Activated gamma-delta T cell treated with Interleukin-2 at 50 U/mL for 16 hours (primary cell): Measurements from ENCODE around the gene DEAF1.
"Not testable (repeated sequence)": the region's sequence is repeated elsewhere in the genome, so short reads cannot be mapped to it uniquely, and the experiment has no call there.

Experiments used
- DNase-seq: peaks from one replicate; pipeline ENCODE4 v3.0.0-alpha.2; 2020

Gene DEAF1

DNA sequence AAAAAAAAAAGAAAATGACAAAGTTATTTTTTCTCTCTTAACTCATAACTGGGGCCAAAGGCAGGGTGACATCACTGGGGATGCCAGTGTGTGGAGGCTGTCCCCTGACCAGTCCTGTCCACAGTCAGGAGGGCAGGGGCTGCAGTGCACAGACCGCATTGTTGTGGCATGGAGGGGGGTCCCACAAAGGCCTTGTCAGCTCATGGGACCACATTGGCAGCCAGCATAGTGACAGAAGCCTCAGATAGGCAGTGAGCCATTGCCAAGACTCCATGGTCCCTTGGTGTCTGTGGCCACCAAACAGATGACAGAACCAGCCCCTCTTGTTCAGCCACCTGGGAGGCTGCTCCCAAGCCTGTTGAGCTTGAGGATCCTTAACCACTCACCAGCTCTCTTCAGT lies 4.7 kb upstream of the DEAF1 start:
- DNase-seq = no peak

DNA sequence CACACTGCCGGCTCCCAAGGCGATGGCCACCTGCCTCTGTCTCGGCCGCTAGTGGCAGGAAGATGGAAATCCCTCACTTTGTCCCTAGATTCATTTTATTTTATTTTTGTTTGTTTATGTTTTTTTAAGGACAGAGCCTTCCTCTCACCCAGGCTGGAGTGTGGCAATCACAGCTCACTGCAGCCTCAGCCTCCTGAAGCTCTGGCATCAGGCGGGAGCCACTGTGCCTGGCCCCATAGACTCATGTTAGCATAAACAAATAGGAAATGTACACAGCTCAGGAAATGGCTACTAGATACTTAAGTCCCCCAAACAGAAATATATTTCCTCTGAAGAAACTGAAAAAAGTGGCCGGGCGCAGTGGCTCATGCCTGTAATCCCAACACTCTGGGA lies 4.1 kb upstream of the DEAF1 start:
- DNase-seq = no peak

DNA sequence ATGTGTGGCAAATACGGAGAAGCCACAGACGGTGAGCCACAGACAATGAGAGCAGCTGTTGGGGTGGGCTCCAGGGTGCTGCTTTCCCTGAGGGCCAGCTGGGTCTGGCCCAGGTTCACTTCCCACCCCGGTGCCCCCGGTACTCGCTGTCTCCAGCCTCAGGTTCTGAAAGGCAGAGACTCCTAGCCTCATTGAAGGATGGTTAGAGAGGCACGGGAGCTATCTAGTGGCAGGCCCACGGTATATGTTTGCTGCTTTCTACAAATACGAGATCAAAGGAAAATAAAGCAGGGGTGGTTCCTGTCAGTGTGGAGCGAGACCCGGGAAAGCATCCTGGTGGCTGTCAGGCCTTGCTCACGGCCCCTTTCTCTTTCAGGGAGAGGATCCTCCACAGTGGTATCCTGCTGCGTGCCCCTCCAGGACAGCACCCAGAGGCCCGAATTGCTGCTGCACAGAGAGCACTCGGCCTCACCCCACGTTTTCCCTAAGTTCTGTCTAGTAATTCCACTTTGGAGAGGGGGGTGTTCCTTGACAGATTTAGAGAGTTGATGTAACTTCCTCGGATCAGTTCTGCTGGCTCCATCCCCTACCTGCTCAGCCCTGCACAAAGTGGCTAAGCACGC lies 3.6 kb upstream of the DEAF1 start:
- DNase-seq = no peak

DNA sequence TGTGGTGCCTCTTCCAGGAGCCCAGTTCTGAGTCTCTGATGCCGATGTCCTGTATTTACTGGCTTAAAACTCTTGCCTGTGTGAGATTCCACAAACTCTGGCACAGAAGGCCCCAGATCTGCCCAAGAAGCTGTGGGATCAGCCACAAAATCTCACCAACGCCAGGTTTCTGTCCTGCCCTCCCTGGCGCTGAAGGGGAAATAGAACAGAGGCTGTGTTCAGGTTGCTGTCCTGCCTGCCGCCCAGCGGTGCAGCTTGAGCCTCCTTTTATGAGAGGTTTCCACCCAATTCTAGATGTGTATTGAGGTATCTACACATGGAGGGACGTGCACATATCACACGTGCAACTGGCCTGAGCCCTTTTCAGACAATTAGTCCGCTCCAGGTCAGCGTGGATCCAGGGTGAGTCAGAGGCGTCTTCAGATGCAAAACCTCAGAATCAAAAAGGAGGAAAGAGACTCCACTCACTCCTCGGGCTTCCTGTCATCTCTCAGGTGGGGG lies 2.8 kb upstream of the DEAF1 start:
- no peak for DNase-seq

DNA sequence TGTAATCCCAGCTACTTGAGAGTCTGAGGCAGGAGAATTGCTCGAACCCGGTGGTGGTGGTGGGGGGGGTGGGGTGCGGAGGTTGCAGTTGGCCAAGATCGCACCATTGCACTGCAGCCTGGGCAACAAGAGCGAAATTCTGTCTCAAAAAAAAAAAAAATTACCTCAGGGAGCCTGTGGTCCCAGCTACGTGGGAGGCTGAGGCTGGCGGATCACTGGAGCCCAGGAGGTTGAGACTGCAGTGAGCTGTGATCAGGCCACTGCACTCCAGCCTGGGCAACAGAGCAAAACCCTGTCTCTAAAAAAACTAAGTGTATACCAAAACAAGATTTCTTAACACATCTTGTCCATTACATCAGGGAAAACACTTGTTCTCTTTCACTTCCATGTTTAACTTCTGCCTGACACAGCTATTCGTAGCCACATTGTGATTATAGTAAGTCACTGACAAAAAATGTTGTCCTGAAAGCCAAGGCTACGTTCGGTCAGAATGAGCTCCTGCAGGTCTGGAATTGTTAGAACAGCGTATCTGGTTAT lies 2.0 kb upstream of the DEAF1 start:
- no peak for DNase-seq

DNA sequence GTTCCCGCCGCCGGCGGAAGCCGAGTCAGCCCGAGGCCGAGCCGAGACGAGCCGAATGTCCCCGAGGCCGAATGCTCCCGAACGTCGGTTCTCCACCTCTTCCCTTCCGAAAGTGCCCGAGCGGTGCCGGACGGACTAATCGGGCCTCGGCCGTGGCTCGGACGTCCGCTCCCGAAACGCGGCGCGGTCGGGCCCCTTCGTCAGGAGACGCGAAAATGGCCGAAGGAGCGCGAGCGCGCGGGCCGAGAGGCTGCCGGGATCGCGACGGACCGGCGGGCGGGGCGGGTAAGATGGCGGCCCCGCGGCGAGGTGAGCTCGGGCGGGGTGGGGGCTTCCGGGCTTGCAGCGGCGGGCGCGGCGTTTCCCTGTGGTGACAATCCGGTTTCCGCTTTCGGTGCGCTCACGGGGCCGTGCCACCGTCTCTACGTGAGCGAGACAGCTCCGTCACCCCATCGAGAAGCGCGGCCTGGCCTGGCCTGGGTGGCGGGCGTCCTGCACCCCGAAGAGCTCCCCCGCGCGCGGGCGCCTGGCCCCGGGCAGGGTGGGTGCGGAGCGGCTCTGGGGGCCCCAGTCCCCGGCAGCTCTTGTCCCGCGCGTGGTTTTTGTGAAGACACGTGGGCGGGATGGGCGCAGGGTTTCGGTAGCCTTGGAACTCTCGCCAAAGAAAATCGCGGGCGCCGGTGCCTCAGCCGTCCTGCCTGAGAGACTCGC lies 671 bp upstream of the DEAF1 start, which contains the start of gene TMEM80:
TSS of gene TMEM80 (plus strand) at position 279 of the 711 bp plus-strand sequence. CDS start at position 291, 12 bp downstream.
- peak; percentile 96 for DNase-seq

DNA sequence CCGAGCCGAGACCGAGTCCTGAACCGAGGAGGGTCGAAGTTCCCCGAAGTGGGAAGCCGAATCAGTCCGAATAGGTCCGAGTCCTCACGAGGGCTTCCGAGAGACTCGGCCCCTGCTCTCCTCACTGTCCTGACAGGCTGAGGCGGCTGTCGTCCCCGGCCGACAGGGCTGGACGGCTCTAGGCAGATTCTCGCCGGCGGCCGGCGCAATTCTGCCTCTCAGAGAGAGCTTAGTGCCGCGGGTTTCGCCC lies 191 bp upstream of the DEAF1 start:
- no peak for DNase-seq

DNA sequence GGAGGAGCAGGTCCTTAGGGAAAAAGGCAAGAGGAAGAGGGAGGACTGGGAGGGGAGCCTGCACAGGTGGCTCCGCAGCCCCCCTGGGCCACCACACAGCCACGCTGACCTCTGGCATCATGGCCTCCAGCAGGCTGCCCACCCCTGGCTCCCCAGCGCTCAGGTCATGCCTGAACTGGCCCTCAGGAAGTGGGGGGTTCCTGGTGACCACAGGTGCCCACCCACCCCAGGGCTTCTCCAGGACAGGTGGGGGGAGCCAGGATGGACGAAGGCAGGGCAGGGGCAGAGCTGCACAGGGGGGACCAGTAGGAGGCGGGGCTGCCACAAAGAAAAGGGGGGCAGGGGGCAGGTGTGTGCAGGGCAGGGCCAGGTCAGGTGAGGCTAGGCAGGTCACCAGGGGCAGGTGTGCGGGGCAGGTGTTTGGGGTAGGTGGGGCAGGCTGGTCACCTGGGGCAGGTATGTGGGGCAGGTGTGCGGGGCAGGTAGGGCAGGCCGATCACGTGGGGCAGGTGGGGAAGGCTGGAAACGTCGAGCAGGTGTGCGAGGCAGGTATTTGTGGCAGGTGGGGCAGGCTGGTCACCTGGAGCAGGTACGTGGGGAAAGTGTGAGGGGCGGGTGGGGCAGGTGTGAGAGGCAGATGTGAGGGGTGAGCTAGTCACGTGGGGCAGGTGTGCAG lies 997 bp downstream of the DEAF1 start:
- no peak for DNase-seq

DNA sequence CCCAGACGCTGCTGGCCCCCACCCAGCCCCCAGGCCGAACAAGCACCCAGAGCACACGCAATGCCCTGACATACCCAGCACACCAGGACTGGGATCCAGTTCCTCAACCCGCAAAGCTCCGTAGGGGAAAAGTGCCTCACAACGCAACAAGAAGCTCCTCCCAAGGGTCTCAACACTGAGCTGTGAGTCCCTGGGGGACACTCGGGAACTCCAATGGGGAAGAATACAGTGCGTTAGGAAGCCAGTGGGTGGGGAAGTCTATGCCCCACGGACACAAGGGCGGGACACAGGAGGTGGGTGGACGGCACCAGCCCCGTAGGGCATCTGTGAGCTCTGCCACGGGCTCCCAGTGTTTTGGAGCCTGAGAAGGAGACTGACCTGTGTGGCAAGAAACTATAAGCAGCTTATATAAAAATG lies 1.6 kb downstream of the DEAF1 start:
- DNase-seq = no peak

DNA sequence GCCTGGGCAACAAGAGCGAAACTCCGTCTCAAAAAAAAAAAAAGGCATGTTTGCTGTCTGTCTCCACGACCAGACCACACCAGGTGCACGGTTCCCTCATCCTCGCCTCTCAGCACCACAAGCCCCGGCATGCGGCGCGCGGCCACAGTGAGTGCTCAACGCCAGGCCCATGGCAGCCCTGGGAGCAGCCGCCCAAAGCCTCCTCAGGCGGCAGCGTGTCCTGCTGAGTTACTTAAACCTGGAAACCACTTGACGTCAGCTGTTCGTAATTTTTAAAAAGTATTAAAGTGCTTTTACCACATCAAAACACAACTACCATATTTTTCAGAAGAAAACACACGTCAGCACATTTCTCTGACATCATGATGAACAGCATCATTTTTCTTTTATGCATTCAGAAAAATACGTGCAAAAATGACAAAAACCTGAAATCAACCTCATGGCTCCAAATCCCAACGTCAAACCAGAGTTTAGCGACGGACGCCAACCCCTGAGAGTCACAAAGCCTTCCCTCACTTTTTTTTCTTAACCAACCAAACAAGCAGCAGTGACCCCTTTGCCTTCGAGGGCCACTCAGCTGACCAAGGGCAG lies 2.1 kb downstream of the DEAF1 start:
- no peak for DNase-seq

DNA sequence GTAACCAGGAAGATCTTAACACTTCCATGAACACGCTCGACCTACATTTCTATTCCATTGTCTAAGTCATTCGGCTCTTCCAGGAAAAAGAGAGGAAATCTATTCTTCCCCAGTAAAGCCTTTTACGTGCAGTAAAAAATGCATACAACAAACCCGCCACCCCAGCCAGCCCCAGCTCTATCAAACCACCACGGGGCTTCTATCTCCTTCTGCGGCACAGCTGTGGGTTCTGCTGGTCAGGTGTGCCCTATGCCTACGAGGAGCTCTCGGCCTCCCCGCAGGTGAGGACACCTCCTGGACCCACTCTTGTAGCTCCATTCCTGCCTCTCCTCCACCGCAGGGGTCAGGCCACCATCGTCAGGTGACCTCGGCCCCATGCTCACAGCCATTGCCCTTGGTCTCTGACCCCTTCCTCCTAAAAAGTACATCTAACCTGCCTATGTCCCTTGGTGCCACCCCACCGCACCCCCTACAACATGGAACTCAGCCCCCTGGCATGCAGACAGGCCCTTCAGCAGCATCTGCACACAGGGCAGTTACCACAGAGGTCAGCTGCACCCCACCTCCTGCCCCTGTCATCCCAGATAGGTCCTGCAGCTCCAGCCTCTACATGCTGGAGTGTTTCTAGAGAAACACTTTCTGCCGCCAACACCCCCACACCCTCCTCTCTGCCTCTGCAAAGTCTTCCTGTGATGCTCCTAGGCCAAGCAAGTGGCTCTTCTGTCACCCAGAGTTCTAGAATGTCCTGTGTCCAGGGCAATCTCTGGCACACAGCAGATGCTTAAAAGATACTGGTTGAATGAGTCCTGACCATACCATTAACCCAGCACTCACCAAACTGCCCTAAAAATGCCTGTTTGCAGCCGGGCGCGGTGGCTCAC lies 3.1 kb downstream of the DEAF1 start:
- no peak for DNase-seq

DNA sequence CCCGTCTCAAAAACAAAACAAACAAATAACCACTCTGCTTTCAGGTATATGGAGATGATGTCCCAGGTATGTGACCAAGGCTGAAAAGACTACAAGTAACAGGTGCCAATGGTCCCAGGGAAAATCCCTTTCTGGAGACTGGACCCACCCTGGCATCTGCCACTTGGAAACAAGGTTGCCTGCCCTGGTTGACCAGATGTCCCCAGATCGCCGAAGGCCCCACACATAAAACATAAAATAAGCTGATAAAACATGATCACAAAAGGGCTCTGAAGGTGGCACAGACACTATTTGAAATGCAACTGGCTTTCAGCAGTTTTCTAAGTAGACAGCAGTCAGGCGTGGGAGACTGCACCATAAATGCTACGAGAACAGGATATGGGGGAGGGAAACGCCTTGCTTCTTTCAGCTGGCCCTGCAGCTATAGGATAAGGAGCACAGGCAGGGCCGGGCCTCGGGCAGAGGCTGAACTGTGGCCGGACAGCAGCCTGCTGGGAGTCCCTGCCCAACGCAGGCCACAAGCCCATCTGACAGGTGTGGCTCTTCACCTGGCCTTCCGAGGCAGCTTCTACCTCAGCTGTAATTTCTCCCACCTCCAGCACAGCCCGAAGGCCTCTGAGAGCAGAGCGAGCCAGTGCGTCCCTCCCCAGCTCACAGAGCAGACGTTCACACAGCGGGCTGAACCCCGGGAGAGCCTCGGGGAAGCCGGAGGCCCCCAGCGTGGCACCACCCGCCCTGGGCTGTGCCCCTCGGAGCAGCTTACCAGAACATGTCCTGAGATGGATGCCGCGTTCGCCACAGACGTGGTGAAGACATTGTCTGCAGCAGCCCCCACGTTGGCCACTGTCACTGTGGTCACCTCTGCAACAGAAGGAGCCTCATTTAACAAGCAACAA lies 4.0 kb downstream of the DEAF1 start:
- DNase-seq = no peak

DNA sequence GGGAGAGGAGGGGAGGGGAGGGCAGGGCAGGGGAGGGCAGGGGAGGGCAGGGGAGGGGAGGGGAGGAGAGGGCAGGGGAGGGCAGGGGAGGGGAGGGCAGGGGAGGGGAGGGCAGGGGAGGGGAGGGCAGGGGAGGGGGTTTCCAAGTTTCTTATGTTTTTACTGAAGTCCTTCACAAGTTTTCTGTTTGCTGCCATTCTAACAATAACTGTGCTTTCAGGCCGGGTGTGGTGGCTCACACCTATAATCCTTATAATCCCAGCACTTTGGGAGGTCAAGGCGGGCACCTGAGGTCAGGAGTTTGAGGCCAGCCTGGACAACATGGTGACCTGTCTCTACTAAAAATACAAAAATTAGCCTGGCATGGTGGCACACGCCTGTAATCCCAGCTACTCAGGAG lies 4.8 kb downstream of the DEAF1 start:
- DNase-seq = not testable (repeated sequence)

DNA sequence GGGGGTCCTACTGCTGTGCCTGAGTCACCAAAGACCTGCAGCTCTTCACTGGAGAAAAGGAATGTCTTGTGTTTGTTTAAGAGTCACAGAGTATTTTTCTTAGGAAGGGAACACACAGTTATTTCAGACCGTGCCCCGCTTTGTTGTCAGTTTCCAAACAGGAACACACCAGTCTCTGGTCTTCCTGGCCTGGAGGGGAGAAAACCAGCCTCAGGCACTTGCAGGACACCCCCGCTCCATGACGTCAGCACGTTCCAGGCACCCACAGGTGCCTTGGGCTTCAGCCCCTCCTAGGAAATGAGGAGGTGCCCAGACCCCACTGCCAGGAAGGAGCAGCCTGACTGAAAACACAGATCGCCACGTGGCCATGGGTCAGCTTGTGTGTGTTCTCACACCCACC lies 5.4 kb downstream of the DEAF1 start:
- DNase-seq = no peak

DNA sequence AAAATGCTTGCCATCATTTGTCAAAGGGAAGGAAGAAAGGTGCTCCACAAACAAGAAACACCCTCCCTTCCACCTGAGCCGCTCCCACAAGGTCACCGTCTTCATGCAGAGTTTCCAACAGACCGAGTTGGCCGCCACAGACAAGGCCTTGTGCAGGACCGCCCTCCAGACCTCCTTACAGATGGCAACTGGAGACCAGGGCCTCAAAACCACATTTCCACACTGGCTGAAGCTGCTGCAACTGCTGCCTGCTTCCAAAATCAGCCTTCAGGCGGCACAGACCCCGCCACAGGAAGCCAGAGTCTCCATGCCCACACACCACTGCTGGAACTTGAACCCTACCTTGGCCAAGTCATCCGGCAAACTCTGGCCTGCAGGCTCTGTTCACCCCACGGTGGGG lies 6.3 kb downstream of the DEAF1 start:
- no peak for DNase-seq

DNA sequence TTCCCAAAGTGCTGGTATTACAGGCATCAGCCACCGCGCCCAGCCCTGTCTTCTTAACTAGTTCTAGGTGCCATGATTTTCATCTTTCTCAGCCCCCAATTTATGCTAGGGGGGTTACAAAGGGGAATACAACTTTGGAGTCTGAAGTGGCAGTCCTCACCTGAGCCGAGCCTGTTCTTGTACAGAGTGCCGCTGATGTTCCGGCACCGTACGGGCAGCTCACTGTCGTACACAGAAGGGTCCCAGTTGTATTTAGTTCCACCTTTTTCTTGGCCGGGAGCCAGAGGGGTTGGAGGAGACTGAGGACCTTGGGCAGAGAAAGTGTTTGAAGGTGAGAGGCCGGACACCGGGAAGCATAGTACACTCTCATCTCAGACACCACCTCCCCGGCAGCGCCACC lies 7.3 kb downstream of the DEAF1 start:
- DNase-seq = no peak

DNA sequence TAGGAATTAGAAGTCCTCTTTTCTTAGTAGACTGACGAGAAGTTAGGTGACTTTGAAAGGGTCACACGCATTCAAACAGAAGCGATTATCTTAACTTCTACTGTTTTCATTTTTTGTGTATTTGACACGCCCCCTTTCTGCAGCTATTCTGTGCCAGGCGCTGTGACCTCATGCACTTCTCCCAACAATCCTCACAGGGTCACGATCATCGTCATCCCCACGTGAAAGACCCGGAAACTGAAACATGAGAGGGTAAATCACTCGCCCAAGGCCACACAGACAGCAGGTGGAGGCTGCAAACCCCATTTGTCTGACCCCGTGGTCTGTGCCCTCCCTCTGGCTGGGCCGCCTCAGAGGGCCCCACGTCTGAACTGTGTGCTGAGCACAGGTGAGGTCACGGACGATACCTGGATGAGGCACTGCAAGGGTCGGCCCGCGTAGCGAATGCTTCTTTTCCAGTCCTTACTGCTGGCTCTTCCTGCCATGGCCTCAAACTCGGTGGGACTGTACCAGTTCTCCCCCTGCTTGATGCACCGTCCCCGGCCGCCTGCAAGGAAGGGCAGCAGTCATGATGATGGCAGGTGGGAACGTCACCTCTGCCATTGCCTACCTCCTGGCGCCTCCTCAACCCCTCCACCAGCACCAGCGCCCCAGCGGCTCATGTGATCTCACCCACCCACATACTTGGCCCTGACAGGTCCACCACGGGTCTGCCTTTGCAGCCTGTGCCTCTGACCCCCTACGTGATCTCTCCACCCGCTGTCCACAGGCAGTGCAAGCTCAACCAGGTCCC lies 8.4 kb downstream of the DEAF1 start:
- no peak for DNase-seq

DNA sequence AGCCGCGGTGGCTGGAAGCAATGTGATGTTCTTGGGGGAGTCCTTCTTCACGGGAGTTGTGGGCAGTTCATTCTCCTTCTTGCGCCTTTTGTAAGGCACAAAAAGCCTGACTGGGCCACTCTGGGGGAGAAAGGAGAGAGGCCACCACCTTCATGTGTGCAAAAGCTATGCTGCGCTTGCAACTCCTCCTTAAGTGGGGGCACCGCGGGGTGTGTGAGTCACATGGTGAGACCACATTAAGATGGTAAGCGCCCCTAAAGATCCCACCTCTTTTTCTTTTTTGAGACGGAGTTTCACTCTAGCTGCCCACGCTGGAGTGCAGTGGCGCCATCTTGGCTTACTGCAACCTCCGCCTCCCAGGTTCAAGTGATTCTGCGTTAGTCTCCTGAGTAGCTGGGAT lies 14.1 kb downstream of the DEAF1 start:
- DNase-seq = no peak

DNA sequence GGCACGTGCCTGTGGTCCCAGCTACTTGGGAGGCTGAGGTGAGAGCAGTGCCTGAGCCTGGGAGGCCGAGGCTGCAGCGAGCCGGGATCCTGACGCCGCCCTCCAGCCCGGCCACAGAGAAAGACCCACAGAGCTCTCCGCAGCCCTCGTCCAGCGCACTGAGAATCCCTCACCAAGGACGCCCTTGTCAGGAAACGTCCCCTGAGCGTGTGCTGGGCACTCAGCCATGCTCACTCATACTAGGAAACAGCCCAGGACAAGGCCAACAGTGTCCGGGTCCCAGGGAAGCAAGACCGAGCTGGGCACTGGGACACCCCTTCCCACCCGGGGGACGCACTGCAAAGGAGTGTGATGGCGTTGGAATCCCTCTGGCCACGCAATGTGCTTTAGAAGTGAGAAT lies 14.5 kb downstream of the DEAF1 start:
- no peak for DNase-seq
